Activated T-cell treated with anti-CD3 and anti-CD28 coated beads, Interleukin-2, amount 50 U/mL, for 72 hours (primary cell): ENCODE measurements around the gene COL6A3. TPM values are rescaled to one million over a fixed set of nuclear protein-coding genes. Genes with fewer than 3 reads are reported as not detected.

Source experiments
- ATAC-seq, 2 donors: fragments of 150-1000 bp; cut with Tn5 transposase; replicated peaks in 1 of 2; 2 replicates each; pipeline ENCODE4 v1.10.0; 2021; ENCODE audit warnings: moderate library complexity in 2 of 2, mild to moderate bottlenecking in 1 of 2
- DNase-seq, 2 donors: peaks; one replicate each; pipeline ENCODE4 v3.0.0; 2021 to 2022; ENCODE audit warnings: mixed read lengths in 1 of 2
- H3K27ac Mint-ChIP-seq: one replicate; pipeline ENCODE4 v1.8.0; 2022; ENCODE audit warnings: mild to moderate bottlenecking, moderate library complexity, mixed read lengths
- H3K27me3 Mint-ChIP-seq: one replicate; pipeline ENCODE4 v1.8.0; 2022; ENCODE audit warnings: low read depth, mixed read lengths
- H3K36me3 Mint-ChIP-seq, 2 donors: one replicate each; pipeline ENCODE4 v1.8.0; 2022; ENCODE audit warnings: mixed read lengths in 2 of 2, mild to moderate bottlenecking in 1 of 2; ENCODE audit not compliant: insufficient read depth in 2 of 2
- H3K4me1 Mint-ChIP-seq: one replicate; pipeline ENCODE4 v1.8.0; 2022; ENCODE audit warnings: low read depth, mixed read lengths
- H3K4me3 Mint-ChIP-seq, 2 donors: one replicate each; pipeline ENCODE4 v1.8.0; 2022; ENCODE audit warnings: mild to moderate bottlenecking in 2 of 2, mixed read lengths in 2 of 2, moderate library complexity in 2 of 2
- H3K9me3 Mint-ChIP-seq, 2 donors: one replicate each; pipeline ENCODE4 v1.8.0; 2022; ENCODE audit warnings: mixed read lengths in 2 of 2
- total RNA-seq, 2 donors: library from RNA; stranded (reverse); gene quantifications; one replicate each; pipeline ENCODE4 v1.2.3, GENCODE V29; 2022

Gene COL6A3
- total RNA-seq, 2 donors from 2014 or later = 12.0 to 17.3 TPM

DNA sequence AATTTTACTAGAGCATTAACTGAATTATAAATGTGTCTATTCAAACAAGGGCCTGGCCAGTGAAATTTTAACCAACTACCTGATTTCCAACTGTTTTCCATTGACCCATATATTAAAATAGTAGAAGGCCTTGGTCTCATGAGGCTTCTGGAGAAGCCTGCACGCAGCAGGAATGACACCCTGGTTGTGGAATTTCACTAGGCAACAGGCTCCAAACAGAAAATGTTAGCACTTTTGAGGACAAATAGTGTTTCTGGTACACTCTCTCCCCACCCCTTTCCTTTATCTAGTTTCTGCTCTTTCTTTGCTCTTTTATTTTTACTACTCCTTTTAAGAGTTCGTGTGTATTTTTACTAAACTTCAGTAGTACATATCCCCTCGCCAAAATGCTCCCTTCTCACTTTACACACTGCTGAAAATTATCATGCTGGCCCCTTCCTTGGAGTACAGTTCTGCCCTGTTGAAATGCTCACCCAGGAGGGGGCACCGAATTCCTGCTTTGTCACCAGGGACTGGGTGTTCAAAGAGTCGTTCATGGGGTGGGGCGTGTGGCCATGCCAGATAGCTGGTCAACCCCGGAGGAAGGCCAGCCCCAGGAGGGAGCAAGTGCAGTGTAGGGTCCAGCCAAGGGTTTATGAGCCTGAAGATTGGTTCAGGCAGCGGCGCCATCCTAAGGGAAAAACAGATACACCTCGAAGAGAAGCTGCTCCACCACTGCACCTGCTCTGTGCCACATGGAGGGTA lies 22.1 kb upstream of the COL6A3 start:
- DNase-seq = no peak
- Mint-ChIP-seq H3K4me1 (peaks cover 99% of the 10 kb centered on the region), H3K27ac (peak overlapping the region; percentile 1), H3K4me3 (peak overlapping the region; percentile 36 to 80), H3K9me3 (peaks cover 2 to 4% of the 10 kb centered on the region in 2 donors), H3K36me3 (peaks cover 9 to 16% of the 10 kb centered on the region in 2 donors), H3K27me3 (no peaks in the 10 kb centered on the region)
- no peak for ATAC-seq

GRCh38 chr2:237434866-237435311 lies 20.9 kb upstream of the COL6A3 start:
- H3K4me1 Mint-ChIP-seq = peaks cover 99% of the 10 kb centered on the region
- peak overlapping the region; percentile 22 for H3K27ac Mint-ChIP-seq
- ATAC-seq (peak; percentile 60 to 61), DNase-seq (peak; percentile 86)
- H3K36me3 Mint-ChIP-seq = peaks cover 4 to 13% of the 10 kb centered on the region in 2 donors
- H3K9me3 Mint-ChIP-seq = peaks cover 0 to 2% of the 10 kb centered on the region in 2 donors
- no peaks in the 10 kb centered on the region for H3K27me3 Mint-ChIP-seq
- H3K4me3 Mint-ChIP-seq = peak overlapping the region; percentile 80

DNA sequence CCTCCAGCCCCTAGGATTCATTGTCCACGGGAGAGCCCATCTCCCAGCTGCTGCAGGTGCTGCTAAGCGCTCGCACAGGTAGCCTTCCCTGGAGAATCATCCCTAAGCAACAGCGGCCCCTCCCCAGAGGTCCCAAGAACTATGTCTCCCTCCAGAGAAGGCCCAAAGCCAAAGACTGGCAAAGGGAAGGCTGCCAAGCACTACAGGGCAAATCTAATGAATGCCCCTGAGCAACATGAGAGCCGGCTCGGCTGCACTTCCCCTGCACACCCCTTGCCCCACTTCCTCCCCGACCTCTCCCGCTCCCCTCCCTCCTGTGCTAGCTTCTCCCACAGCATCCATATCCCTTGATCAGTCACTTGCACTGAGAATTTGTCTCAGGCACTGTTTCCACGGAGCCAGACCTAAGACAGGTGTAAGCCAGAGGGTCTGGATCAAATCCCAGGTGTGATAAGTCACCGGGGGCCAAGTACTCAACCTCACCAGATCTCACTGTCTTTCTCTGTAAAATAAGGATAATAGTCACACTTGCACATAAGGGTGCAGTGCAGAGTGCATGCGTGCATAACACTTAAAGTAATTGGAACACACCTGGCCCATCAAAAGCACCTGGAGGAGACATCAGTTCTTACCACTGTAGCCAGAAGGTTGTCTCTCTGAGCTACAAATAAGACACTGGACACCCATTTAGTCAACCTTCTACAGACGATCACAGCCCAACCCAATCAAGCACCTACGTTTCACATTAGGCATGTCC lies 20.1 kb upstream of the COL6A3 start:
- no peaks in the 10 kb centered on the region for H3K27me3 Mint-ChIP-seq
- ATAC-seq = no peak
- H3K4me3 Mint-ChIP-seq = peak overlapping the region; percentile 80
- peaks cover 0 to 2% of the 10 kb centered on the region in 2 donors for H3K9me3 Mint-ChIP-seq
- peak overlapping the region; percentile 71 for H3K27ac Mint-ChIP-seq
- peaks cover 6 to 8% of the 10 kb centered on the region in 2 donors for H3K36me3 Mint-ChIP-seq
- DNase-seq = peak in 1 of 2 donors; percentile 31
- peaks cover 99% of the 10 kb centered on the region for H3K4me1 Mint-ChIP-seq

GRCh38 chr2:237432484-237433092 lies 18.6 kb upstream of the COL6A3 start:
- Mint-ChIP-seq H3K4me1 (peaks cover 99% of the 10 kb centered on the region), H3K4me3 (peak overlapping the region; percentile 80), H3K27ac (peak overlapping the region; percentile 43), H3K27me3 (no peaks in the 10 kb centered on the region), H3K9me3 (peaks cover 0 to 1% of the 10 kb centered on the region in 2 donors), H3K36me3 (peaks cover 5 to 10% of the 10 kb centered on the region in 2 donors)
- DNase-seq = peak; percentile 88 to 91
- ATAC-seq = peak; percentile 53 to 66

DNA sequence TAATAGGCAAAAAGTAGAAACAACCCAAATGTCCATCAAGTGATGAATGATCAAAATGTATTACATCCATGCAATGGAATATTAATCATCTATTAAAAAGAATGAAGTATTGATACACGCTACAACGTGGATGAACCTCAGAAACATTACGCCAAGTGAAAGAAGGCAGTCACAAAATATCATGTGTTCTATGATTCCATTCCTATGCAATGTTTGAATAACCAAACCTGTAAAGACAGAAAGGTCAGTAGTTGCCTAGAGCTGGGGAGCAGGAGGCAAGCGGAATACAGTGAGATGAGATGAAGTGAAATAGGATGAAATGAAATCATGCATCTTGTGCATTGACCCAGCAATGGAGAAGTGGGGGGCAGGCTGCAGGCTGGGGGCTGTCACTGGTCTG lies 17.9 kb upstream of the COL6A3 start:
- peaks cover 5 to 10% of the 10 kb centered on the region in 2 donors for H3K36me3 Mint-ChIP-seq
- ATAC-seq = no peak

GRCh38 chr2:237431372-237431771 lies 17.4 kb upstream of the COL6A3 start:
- Mint-ChIP-seq H3K27ac (peak overlapping the region; percentile 21), H3K4me1 (peaks cover 100% of the 10 kb centered on the region), H3K36me3 (peaks cover 5 to 10% of the 10 kb centered on the region in 2 donors), H3K4me3 (peak overlapping the region; percentile 80), H3K27me3 (no peaks in the 10 kb centered on the region), H3K9me3 (peaks cover 0 to 1% of the 10 kb centered on the region in 2 donors)
- no peak for DNase-seq
- ATAC-seq = no peak

More for the DNA sequence above, 17.9 kb upstream of the COL6A3 start:
- peak overlapping the region; percentile 80 for H3K4me3 Mint-ChIP-seq
- peaks cover 0 to 1% of the 10 kb centered on the region in 2 donors for H3K9me3 Mint-ChIP-seq
- DNase-seq = no peak
- peak overlapping the region; percentile 21 for H3K27ac Mint-ChIP-seq
- no peaks in the 10 kb centered on the region for H3K27me3 Mint-ChIP-seq
- peaks cover 99% of the 10 kb centered on the region for H3K4me1 Mint-ChIP-seq

GRCh38 chr2:237430861-237431260 lies 16.9 kb upstream of the COL6A3 start:
- H3K4me1 Mint-ChIP-seq = peaks cover 100% of the 10 kb centered on the region
- peaks cover 3 to 10% of the 10 kb centered on the region in 2 donors for H3K36me3 Mint-ChIP-seq
- H3K4me3 Mint-ChIP-seq = peak overlapping the region; percentile 53 to 80
- ATAC-seq (no peak), DNase-seq (no peak)
- no peak overlapping the region for H3K27ac Mint-ChIP-seq
- H3K9me3 Mint-ChIP-seq = peaks cover 0 to 1% of the 10 kb centered on the region in 2 donors
- H3K27me3 Mint-ChIP-seq = no peaks in the 10 kb centered on the region

DNA sequence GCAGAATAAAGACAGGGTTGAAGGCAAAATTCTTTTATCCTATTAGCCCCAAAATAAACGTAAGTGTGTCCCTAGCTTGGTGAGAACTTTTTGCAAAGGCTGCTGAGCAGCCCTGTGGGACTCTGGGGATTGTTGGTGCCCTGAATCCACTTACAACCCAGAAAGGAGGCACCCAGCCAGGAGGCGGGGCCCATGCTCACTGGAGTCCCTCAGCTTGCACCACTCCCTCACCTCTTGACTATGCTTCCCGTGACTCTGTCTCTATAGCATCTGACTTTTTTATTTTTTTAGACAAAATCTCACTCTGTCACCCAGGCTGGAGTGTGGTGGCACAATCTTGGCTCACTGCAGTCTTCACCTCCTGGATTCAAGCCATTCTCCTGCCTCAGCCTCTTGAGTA lies 15.8 kb upstream of the COL6A3 start:
- Mint-ChIP-seq H3K27me3 (no peaks in the 10 kb centered on the region), H3K9me3 (peaks cover 0 to 1% of the 10 kb centered on the region in 2 donors), H3K4me1 (peaks cover 96% of the 10 kb centered on the region), H3K27ac (peak overlapping the region; percentile 6), H3K4me3 (peak overlapping the region; percentile 74 to 80), H3K36me3 (peaks cover 3 to 8% of the 10 kb centered on the region in 2 donors)
- DNase-seq (no peak), ATAC-seq (no peak)

DNA sequence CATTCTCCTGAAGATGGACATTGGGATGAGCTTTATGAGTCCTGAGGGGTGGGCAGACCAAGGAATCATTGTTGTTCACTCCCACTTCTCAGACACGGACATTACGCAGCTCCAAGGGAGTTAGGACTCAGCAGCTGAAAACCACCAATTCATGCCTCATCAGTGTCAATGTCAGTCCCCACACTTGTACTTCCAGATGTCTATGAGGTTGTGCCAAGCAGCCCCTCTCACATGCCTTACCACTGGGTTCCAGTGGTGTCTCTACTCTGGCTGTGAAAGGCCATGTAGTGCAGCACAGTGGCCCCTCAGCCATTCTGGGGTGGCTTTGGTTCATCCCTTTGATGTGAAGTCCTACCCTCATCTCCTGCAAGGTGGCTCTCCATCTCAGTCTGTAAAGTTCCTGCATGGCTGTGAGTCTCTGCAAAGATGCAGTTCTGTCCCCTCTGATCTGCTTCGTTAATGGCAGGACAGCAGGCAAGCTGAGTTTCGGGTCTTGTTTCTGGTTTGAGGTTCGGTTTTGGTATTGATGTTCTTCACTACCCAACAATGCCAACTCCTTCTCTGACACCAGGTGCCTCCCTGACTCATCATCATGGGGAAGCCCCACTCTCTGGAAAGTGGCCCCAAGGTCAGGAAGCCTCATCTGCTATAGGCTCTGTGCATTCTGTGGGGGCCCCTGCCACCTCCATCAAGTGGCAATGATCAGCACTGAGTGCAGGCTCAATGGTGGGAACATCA lies 14.0 kb upstream of the COL6A3 start:
- H3K4me3 Mint-ChIP-seq = peak overlapping the region; percentile 74 to 80
- H3K27ac Mint-ChIP-seq = peak overlapping the region; percentile 82
- peaks cover 83% of the 10 kb centered on the region for H3K4me1 Mint-ChIP-seq
- H3K9me3 Mint-ChIP-seq = peaks cover 0 to 1% of the 10 kb centered on the region in 2 donors
- DNase-seq = peak; percentile 82 to 93
- ATAC-seq = peak; percentile 78 to 85
- peaks cover 5 to 8% of the 10 kb centered on the region in 2 donors for H3K36me3 Mint-ChIP-seq
- no peaks in the 10 kb centered on the region for H3K27me3 Mint-ChIP-seq

DNA sequence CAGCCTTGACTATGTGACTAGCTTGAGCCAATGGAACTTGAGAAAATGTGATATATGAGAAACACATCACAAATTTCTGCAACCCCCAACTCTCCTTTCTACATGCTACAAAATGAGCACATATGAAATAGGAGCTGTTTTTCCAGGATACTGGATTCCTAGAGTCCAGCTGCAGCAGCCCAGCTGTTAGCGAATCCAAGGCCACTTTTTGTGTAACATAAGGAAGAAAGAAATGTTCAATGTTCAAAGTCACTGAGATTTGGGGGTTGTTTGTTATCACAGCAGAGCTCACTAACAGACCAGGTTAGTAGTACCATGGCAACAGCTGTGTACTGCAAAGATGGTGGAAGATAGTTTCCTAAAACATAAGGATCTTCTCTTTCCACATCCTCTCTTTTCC lies 12.6 kb upstream of the COL6A3 start:
- ATAC-seq (no peak), DNase-seq (no peak)
- Mint-ChIP-seq H3K9me3 (peaks cover 0 to 1% of the 10 kb centered on the region in 2 donors), H3K27ac (no peak overlapping the region), H3K36me3 (peaks cover 5 to 8% of the 10 kb centered on the region in 2 donors), H3K4me3 (no peak overlapping the region), H3K27me3 (no peaks in the 10 kb centered on the region), H3K4me1 (peaks cover 81% of the 10 kb centered on the region)

DNA sequence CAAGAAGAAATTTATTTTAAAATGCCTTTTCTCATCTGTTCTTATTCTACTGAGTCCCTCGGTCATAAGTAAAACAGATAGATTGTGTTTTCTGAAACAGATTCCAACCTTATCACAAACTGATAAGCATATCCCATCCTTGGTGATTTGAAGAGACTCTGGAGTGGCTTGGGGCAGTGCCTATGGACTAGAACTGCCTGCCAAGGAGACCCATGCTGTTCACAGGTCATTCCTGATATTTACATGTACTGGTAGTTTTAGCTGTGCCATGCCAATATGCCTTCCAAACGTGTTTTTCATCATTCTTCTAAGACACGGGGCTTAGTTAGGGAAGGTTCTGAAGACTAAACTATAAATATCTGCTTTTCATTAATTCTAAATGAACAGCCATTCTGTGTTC lies 11.4 kb upstream of the COL6A3 start:
- DNase-seq (no peak), ATAC-seq (no peak)
- peaks cover 0 to 1% of the 10 kb centered on the region in 2 donors for H3K9me3 Mint-ChIP-seq
- peaks cover 77% of the 10 kb centered on the region for H3K4me1 Mint-ChIP-seq
- H3K36me3 Mint-ChIP-seq = peaks cover 4 to 8% of the 10 kb centered on the region in 2 donors
- no peak overlapping the region for H3K27ac Mint-ChIP-seq
- no peak overlapping the region for H3K4me3 Mint-ChIP-seq
- H3K27me3 Mint-ChIP-seq = peaks cover 4% of the 10 kb centered on the region

DNA sequence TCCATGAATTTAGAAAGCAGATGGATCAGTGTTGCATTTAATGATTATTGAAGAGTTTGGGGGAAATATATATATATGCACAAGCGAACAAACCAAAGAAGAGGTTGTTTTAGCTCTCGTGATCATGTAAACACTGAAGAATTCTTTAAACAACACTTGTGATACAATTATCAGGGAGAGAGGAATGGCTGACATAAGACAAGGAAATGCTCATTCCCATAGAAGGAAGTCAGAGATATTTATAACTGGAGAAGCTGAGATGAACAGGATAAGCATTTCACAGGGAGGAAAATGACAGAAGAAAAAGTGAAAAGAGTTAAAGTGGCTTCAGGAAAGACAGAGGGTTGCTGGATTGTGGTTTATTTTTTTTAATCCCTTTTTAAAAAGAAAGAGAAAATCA lies 10.6 kb upstream of the COL6A3 start:
- ATAC-seq (no peak), DNase-seq (no peak)
- H3K27me3 Mint-ChIP-seq = peaks cover 12% of the 10 kb centered on the region
- H3K9me3 Mint-ChIP-seq = peaks cover 0 to 1% of the 10 kb centered on the region in 2 donors
- no peak overlapping the region for H3K4me3 Mint-ChIP-seq
- H3K27ac Mint-ChIP-seq = peak overlapping the region; percentile 12
- peaks cover 5 to 8% of the 10 kb centered on the region in 2 donors for H3K36me3 Mint-ChIP-seq
- peaks cover 72% of the 10 kb centered on the region for H3K4me1 Mint-ChIP-seq
